Left ventricle myocardium inferior (tissue), 1 donor: Measurements from ENCODE around the gene IFNLR1. TPM values are rescaled to one million over a fixed set of nuclear protein-coding genes. Genes with fewer than 3 reads are reported as not detected.
"Not testable (repeated sequence)": the region's sequence is repeated elsewhere in the genome, so short reads cannot be mapped to it uniquely, and the experiment has no call there.

Experiments
- DNase-seq: peaks from one replicate; pipeline ENCODE4 v3.0.0-alpha.2; 2020
- H3K27ac ChIP-seq: fragments of 200-600 bp; replicated peaks from 2 replicates; pipeline ENCODE4 v1.8.0; 2021
- H3K27me3 ChIP-seq: fragments of 200-600 bp; 2 replicates; pipeline ENCODE4 v1.8.0; 2021; ENCODE audit warnings: low read depth
- H3K36me3 ChIP-seq: fragments of 200-600 bp; 2 replicates; pipeline ENCODE4 v1.8.0; 2021
- H3K4me1 ChIP-seq: fragments of 200-600 bp; 2 replicates; pipeline ENCODE4 v1.8.0; 2021
- H3K4me3 ChIP-seq: fragments of 200-600 bp; 2 replicates; pipeline ENCODE4 v1.8.0; 2021; ENCODE audit warnings: mild to moderate bottlenecking, moderate library complexity
- H3K9me3 ChIP-seq: fragments of 200-600 bp; replicated peaks from 2 replicates; pipeline ENCODE4 v1.8.0; 2021
- CTCF ChIP-seq: fragments of 200-600 bp; IDR thresholded peaks from 2 replicates; pipeline ENCODE4 v1.8.0; 2021; ENCODE audit warnings: antibody characterized with exemption, mild to moderate bottlenecking, borderline replicate concordance
- intact Hi-C: fragments of 100-400 bp; cut with micrococcal nuclease; formaldehyde crosslinking; loops from one replicate; pipeline ENCODE4 v1.11.0; 2022
- total RNA-seq: library from RNA; stranded (reverse); fragmentation: NEBNext Ultra II Directional; extraction: Animal tissue kit (Norgen Biotek cat#: 25700); gene quantifications from one replicate; pipeline ENCODE4 v1.2.1, GENCODE V29; 2021
- donor health status: DM: no; HTN: yes; CAD: no; lungs with severe emphysema.

Gene IFNLR1
- total RNA-seq, 1 donor from 2014 or later, result 2.0 TPM

- TF ChIP-seq CTCF, result no peak
- no peak for DNase-seq
- intact Hi-C loops, result no loop called here
- no peaks in the 10 kb centered on the region for H3K4me1 ChIP-seq
- H3K27me3 ChIP-seq, result peaks cover 10% of the 10 kb centered on the region
- H3K9me3 ChIP-seq, result no peaks in the 10 kb centered on the region
- H3K36me3 ChIP-seq, result no peaks in the 10 kb centered on the region
- no peak overlapping the region for H3K27ac ChIP-seq
- H3K4me3 ChIP-seq, result no peak overlapping the region
These were observed 22.0 kb upstream of the IFNLR1 start for GRCh38 chr1:24209097-24209496.

- H3K4me1 ChIP-seq, result no peaks in the 10 kb centered on the region
- H3K36me3 ChIP-seq, result no peaks in the 10 kb centered on the region
- no peak for TF ChIP-seq CTCF
These were observed 20.6 kb upstream of the IFNLR1 start for GRCh38 chr1:24207709-24208108.

DNA sequence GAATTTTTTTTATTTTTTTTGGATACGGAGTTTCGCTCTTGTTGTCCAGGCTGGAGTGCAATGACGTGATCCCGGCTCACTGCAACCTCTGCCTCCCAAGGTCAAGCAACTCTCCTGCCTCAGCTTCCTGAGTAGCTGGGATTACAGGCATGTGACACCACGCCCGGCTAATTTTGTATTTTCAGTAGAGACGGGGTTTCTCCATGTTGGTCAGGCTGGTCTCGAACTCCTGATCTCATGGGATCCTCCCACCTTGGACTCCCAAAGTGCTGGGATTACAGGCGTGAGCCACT is 20.3 kb upstream of the IFNLR1 start:
- H3K9me3 ChIP-seq, H3K27me3 ChIP-seq, H3K36me3 ChIP-seq, H3K27ac ChIP-seq, intact Hi-C loops, DNase-seq, H3K4me1 ChIP-seq, H3K4me3 ChIP-seq: not testable (repeated sequence)

More at GRCh38 chr1:24207709-24208108, 20.6 kb upstream of the IFNLR1 start:
- Histone ChIP-seq H3K9me3 (no peaks in the 10 kb centered on the region), H3K27ac (no peak overlapping the region), H3K4me3 (no peak overlapping the region), H3K27me3 (peaks cover 10% of the 10 kb centered on the region)
- DNase-seq, result no peak
- intact Hi-C loops, result no loop called here

GRCh38 chr1:24206516-24207394 is 19.7 kb upstream of the IFNLR1 start:
- no peak for DNase-seq
- H3K27me3 ChIP-seq, result peaks cover 10% of the 10 kb centered on the region
- intact Hi-C loops, result no loop called here
- H3K36me3 ChIP-seq, result no peaks in the 10 kb centered on the region
- H3K4me1 ChIP-seq, result peaks cover 4% of the 10 kb centered on the region
- no peak for TF ChIP-seq CTCF
- H3K4me3 ChIP-seq, result no peak overlapping the region
- no peak overlapping the region for H3K27ac ChIP-seq
- H3K9me3 ChIP-seq, result no peaks in the 10 kb centered on the region

DNA sequence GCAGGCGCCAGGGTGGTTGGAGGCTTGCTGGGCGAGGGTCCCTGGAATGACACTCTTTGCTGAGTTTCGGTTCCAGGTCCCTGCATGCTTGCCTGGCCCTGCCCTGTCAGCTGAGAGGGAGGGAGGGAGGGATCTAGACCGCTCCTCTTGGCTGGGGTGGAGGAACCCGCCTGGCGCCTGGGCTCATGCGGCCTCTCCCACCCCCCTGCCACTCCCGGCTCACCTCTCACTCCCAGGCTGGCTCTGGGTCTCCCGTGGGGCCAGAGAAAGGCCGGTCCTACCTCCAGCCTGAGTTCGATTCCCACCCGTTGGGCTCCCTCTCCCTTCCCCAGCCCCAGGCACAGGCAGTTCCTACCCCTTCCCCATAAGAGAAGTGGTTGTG is 19.0 kb upstream of the IFNLR1 start:
- intact Hi-C loops, result no loop called here
- no peak for TF ChIP-seq CTCF
- Histone ChIP-seq H3K27me3 (peaks cover 10% of the 10 kb centered on the region), H3K27ac (no peak overlapping the region), H3K4me3 (no peak overlapping the region), H3K4me1 (peaks cover 4% of the 10 kb centered on the region), H3K36me3 (no peaks in the 10 kb centered on the region), H3K9me3 (no peaks in the 10 kb centered on the region)
- no peak for DNase-seq

- TF ChIP-seq CTCF, result no peak
These were observed 18.4 kb upstream of the IFNLR1 start for GRCh38 chr1:24205345-24206082.

More at GRCh38 chr1:24205345-24206082, 18.4 kb upstream of the IFNLR1 start:
- Histone ChIP-seq H3K27me3 (peaks cover 10% of the 10 kb centered on the region), H3K4me3 (no peak overlapping the region), H3K4me1 (peaks cover 4% of the 10 kb centered on the region), H3K9me3 (no peaks in the 10 kb centered on the region), H3K36me3 (no peaks in the 10 kb centered on the region), H3K27ac (no peak overlapping the region)
- intact Hi-C loops, result no loop called here
- DNase-seq, result no peak
